H9 (cell line): Measurements from ENCODE around the gene HOXC11. TPM values are rescaled to one million over a fixed set of nuclear protein-coding genes. Genes with fewer than 3 reads are reported as not detected.

Experiments
- DNase-seq: peaks from one replicate; pipeline ENCODE4 v3.0.0-alpha.2; 2017
- H2AFZ ChIP-seq: one replicate; pipeline ENCODE4 v1.6.1; 2013; ENCODE audit warnings: mild to moderate bottlenecking, low read length, control low read depth, moderate library complexity
- H2AK5ac ChIP-seq: 2 replicates; pipeline ENCODE4 v1.6.1; 2013; ENCODE audit warnings: low read length, control low read depth, mixed read lengths; ENCODE audit not compliant: insufficient read length
- H2BK120ac ChIP-seq: one replicate; pipeline ENCODE4 v1.6.1; 2013; ENCODE audit warnings: low read depth, mild to moderate bottlenecking, low read length, control low read depth, inconsistent platforms; ENCODE audit not compliant: poor library complexity, severe bottlenecking
- H2BK12ac ChIP-seq: 2 replicates; pipeline ENCODE4 v1.6.1; 2013; ENCODE audit warnings: low read length, control low read depth, mixed read lengths, low read depth; ENCODE audit not compliant: insufficient read length
- H2BK15ac ChIP-seq: 2 replicates; pipeline ENCODE4 v1.6.1; 2013; ENCODE audit warnings: low read depth, low read length, control low read depth
- H2BK20ac ChIP-seq: one replicate; pipeline ENCODE4 v1.6.1; 2013; ENCODE audit warnings: low read depth, mild to moderate bottlenecking, low read length, control low read depth, inconsistent platforms; ENCODE audit not compliant: poor library complexity, severe bottlenecking
- H2BK5ac ChIP-seq: 2 replicates; pipeline ENCODE4 v1.6.1; 2013; ENCODE audit warnings: low read length, control low read depth, mixed read lengths; ENCODE audit not compliant: insufficient read length
- H3K14ac ChIP-seq: 2 replicates; pipeline ENCODE4 v1.6.1; 2013; ENCODE audit warnings: low read length, control low read depth; ENCODE audit not compliant: insufficient read depth
- H3K18ac ChIP-seq: 2 replicates; pipeline ENCODE4 v1.6.1; 2013; ENCODE audit warnings: low read depth, mild to moderate bottlenecking, mixed read lengths, low read length, control low read depth; ENCODE audit not compliant: insufficient read length
- H3K23ac ChIP-seq: 2 replicates; pipeline ENCODE4 v1.6.1; 2013; ENCODE audit warnings: low read length, control low read depth, mixed read lengths, low read depth; ENCODE audit not compliant: insufficient read length
- H3K23me2 ChIP-seq: 2 replicates; pipeline ENCODE4 v1.6.1; 2013; ENCODE audit warnings: low read depth, mild to moderate bottlenecking, mixed read lengths, low read length, control low read depth; ENCODE audit not compliant: insufficient read length, poor library complexity, severe bottlenecking
- H3K27ac ChIP-seq: 2 replicates; pipeline ENCODE4 v1.5.1; 2013; ENCODE audit warnings: low read length, control low read depth, mixed read lengths, low read depth; ENCODE audit not compliant: insufficient read length
- H3K27me3 ChIP-seq: 2 replicates; pipeline ENCODE4 v1.6.1; 2013; ENCODE audit warnings: low read length, control low read depth, inconsistent platforms; ENCODE audit not compliant: insufficient read depth
- H3K4ac ChIP-seq: 2 replicates; pipeline ENCODE4 v1.6.1; 2013; ENCODE audit warnings: low read depth, mild to moderate bottlenecking, control low read depth, inconsistent platforms, low read length, moderate library complexity
- H3K4me1 ChIP-seq: 2 replicates; pipeline ENCODE4 v1.6.1; 2013; ENCODE audit warnings: low read length, control low read depth, inconsistent platforms; ENCODE audit not compliant: insufficient read depth
- H3K4me2 ChIP-seq: 2 replicates; pipeline ENCODE4 v1.6.1; 2013; ENCODE audit warnings: low read length, control low read depth, mixed read lengths; ENCODE audit not compliant: insufficient read length, insufficient read depth
- H3K56ac ChIP-seq: 2 replicates; pipeline ENCODE4 v1.6.1; 2013; ENCODE audit warnings: low read depth, mild to moderate bottlenecking, mixed read lengths, low read length, control low read depth; ENCODE audit not compliant: insufficient read length
- H3K79me1 ChIP-seq: 2 replicates; pipeline ENCODE4 v1.6.1; 2013; ENCODE audit warnings: low read depth, mild to moderate bottlenecking, moderate library complexity, low read length, control low read depth, inconsistent platforms; ENCODE audit not compliant: insufficient read depth, poor library complexity, severe bottlenecking
- H3K79me2 ChIP-seq: 2 replicates; pipeline ENCODE4 v1.6.1; 2013; ENCODE audit warnings: low read length, control low read depth, inconsistent platforms; ENCODE audit not compliant: insufficient read depth
- H3K9ac ChIP-seq: 2 replicates; pipeline ENCODE4 v1.6.1; 2013; ENCODE audit warnings: low read length, control low read depth, mixed read lengths; ENCODE audit not compliant: insufficient read length; ENCODE audit errors: extremely low read depth
- H3K9me3 ChIP-seq: one replicate; pipeline ENCODE4 v1.6.1; 2013; ENCODE audit warnings: low read depth, low read length, inconsistent platforms; ENCODE audit not compliant: control insufficient read depth
- H3T11ph ChIP-seq: one replicate; pipeline ENCODE4 v1.6.1; 2013; ENCODE audit warnings: mild to moderate bottlenecking, low read length, control low read depth, inconsistent platforms
- H4K20me1 ChIP-seq: one replicate; pipeline ENCODE4 v1.6.1; 2013; ENCODE audit not compliant: control insufficient read depth, insufficient read length, insufficient read depth
- H4K5ac ChIP-seq: 2 replicates; pipeline ENCODE4 v1.6.1; 2013; ENCODE audit warnings: low read depth, mild to moderate bottlenecking, mixed read lengths, low read length, control low read depth; ENCODE audit not compliant: insufficient read length
- H4K8ac ChIP-seq: replicated peaks from 2 replicates; pipeline ENCODE4 v1.6.1; 2013; ENCODE audit warnings: low read length, control low read depth, mixed read lengths, low read depth; ENCODE audit not compliant: insufficient read length
- H4K91ac ChIP-seq: 2 replicates; pipeline ENCODE4 v1.6.1; 2013; ENCODE audit warnings: low read depth, mild to moderate bottlenecking, moderate library complexity, mixed read lengths, low read length, control low read depth; ENCODE audit not compliant: insufficient read length
- H3K27ac Mint-ChIP-seq, 3 experiments: 2 replicates in 2 of 3; 3 replicates in 1 of 3; pipeline ENCODE4 v1.8.0; 2020 to 2021; ENCODE audit warnings: mixed read lengths in 3 of 3, mild to moderate bottlenecking in 1 of 3, moderate library complexity in 1 of 3
- H3K27me3 Mint-ChIP-seq: 2 replicates; pipeline ENCODE4 v1.8.0; 2021; ENCODE audit warnings: low read depth, mild to moderate bottlenecking, moderate library complexity, mixed read lengths
- H3K36me3 Mint-ChIP-seq, 3 experiments: 2 replicates in 2 of 3; 3 replicates in 1 of 3; pipeline ENCODE4 v1.8.0; 2020 to 2021; ENCODE audit warnings: low read depth in 3 of 3, mixed read lengths in 3 of 3; ENCODE audit not compliant: insufficient read depth in 1 of 3
- H3K4me1 Mint-ChIP-seq, 2 experiments: 2 replicates each; pipeline ENCODE4 v1.8.0; 2020; ENCODE audit warnings: mixed read lengths in 2 of 2
- H3K4me3 Mint-ChIP-seq, 2 experiments: 2 replicates in 1 of 2; 3 replicates in 1 of 2; pipeline ENCODE4 v1.8.0; 2020 to 2021; ENCODE audit warnings: mild to moderate bottlenecking in 2 of 2, mixed read lengths in 2 of 2, moderate library complexity in 1 of 2
- H3K9me3 Mint-ChIP-seq, 2 experiments: 2 replicates in 1 of 2; 3 replicates in 1 of 2; pipeline ENCODE4 v1.8.0; 2020; ENCODE audit warnings: mild to moderate bottlenecking in 2 of 2, mixed read lengths in 2 of 2, moderate library complexity in 1 of 2
- CTCF ChIP-seq: fragments of 200-600 bp; sonication (generic); conservative IDR thresholded peaks from 3 replicates; pipeline ENCODE4 v1.8.0; 2021; ENCODE audit warnings: antibody characterized with exemption, mild to moderate bottlenecking
- WGBS: extraction: QIAGEN DNeasy Blood & Tissue Kit; methylation state at CpG from one replicate; pipeline ENCODE4 v1.1.7; 2013; ENCODE audit warnings: missing lambda C conversion rate, low lambda C conversion rate, mixed read lengths; ENCODE audit not compliant: insufficient read length; ENCODE audit errors: extremely low coverage; 5-methylcytosine and 5-hydroxymethylcytosine counted together
- total RNA-seq: library from RNA; stranded (reverse); gene quantifications from 2 replicates; pipeline ENCODE4 v1.2.1, GENCODE V29; 2021

The HOXC11 gene
- total RNA-seq, 1 experiment from 2014 or later, result not detected

- DNase-seq, result peak; percentile 73
- no peak overlapping the region for H3T11ph ChIP-seq
- H2AFZ ChIP-seq, result no peak overlapping the region
- H3K36me3 Mint-ChIP-seq, result no peaks in the 10 kb centered on the region
- no CpG with 5 or more reads among the region's 31 CpGs for WGBS
- no peak overlapping the region for H4K5ac ChIP-seq
- H3K4me1 ChIP-seq, result no peaks in the 10 kb centered on the region
- no peak overlapping the region for H3K14ac ChIP-seq
- no peaks in the 10 kb centered on the region for H3K9me3 ChIP-seq
- no peak overlapping the region for H2AK5ac ChIP-seq
- no peak overlapping the region for H4K91ac ChIP-seq
- no peaks in the 10 kb centered on the region for H4K20me1 ChIP-seq
- no peak overlapping the region for H3K27ac Mint-ChIP-seq
- no peak overlapping the region for H2BK20ac ChIP-seq
- H2BK120ac ChIP-seq, result no peak overlapping the region
- no peak overlapping the region for H3K23ac ChIP-seq
- H3K9me3 Mint-ChIP-seq, result peaks cover 4 to 6% of the 10 kb centered on the region in 2 experiments; a peak in 3 of 5 replicates
- no peak overlapping the region for H3K4ac ChIP-seq
- H3K23me2 ChIP-seq, result no peaks in the 10 kb centered on the region
- H3K27ac ChIP-seq, result no peak overlapping the region
- H3K9ac ChIP-seq, result no peak overlapping the region
- H3K56ac ChIP-seq, result no peak overlapping the region
- no peak overlapping the region for H2BK15ac ChIP-seq
- H3K27me3 Mint-ChIP-seq, result peaks cover 100% of the 10 kb centered on the region
- no peak overlapping the region for H3K4me2 ChIP-seq
- H3K18ac ChIP-seq, result no peak overlapping the region
- no peaks in the 10 kb centered on the region for H3K79me1 ChIP-seq
- H3K4me3 Mint-ChIP-seq, result no peak overlapping the region
- peaks cover 7 to 21% of the 10 kb centered on the region in 2 experiments for H3K4me1 Mint-ChIP-seq
- no peak overlapping the region for H2BK12ac ChIP-seq
- TF ChIP-seq CTCF, result no peak
- no peak overlapping the region for H2BK5ac ChIP-seq
- H4K8ac ChIP-seq, result no peak overlapping the region
- peaks cover 96% of the 10 kb centered on the region for H3K27me3 ChIP-seq
- no peaks in the 10 kb centered on the region for H3K79me2 ChIP-seq
These were observed 32.1 kb downstream of the HOXC11 start for GRCh38 chr12:54004841-54005530.
